Neural cell (in vitro differentiated cells): ENCODE results near the gene SUSD3. TPM values are rescaled to one million over a fixed set of nuclear protein-coding genes. Genes with fewer than 3 reads are reported as not detected.

Experiments used
- H2AFZ ChIP-seq: fragments of 200-600, 300-800 bp; sonication (generic), shearing (Covaris generic); 2 replicates; pipeline ENCODE4 v1.6.0; 2014; ENCODE audit warnings: low read depth, mild to moderate bottlenecking, antibody characterized with exemption, low read length, moderate library complexity
- H3F3A ChIP-seq: fragments of 200-600 bp; shearing (Covaris generic); 2 replicates; pipeline ENCODE4 v1.6.1; 2016; ENCODE audit warnings: mild to moderate bottlenecking, moderate library complexity, mixed read lengths, antibody characterized with exemption, low read length; ENCODE audit not compliant: insufficient read depth, poor library complexity, severe bottlenecking
- H3K27ac ChIP-seq: fragments of 200-600, 300-800 bp; sonication (generic), shearing (Covaris generic); 2 replicates; pipeline ENCODE4 v1.5.1; 2014; ENCODE audit warnings: mild to moderate bottlenecking, low read length, moderate library complexity
- H3K27me3 ChIP-seq: fragments of 300-800, 200-600 bp; sonication (generic), shearing (Covaris generic); 2 replicates; pipeline ENCODE4 v1.6.0; 2014; ENCODE audit warnings: mild to moderate bottlenecking, low read depth, low read length, moderate library complexity; ENCODE audit not compliant: insufficient read depth
- H3K36me3 ChIP-seq: fragments of 300-800, 200-600 bp; sonication (generic), shearing (Covaris generic); 2 replicates; pipeline ENCODE4 v1.5.1; 2014; ENCODE audit warnings: mild to moderate bottlenecking, antibody characterized with exemption, low read length, moderate library complexity; ENCODE audit not compliant: insufficient read depth
- H3K4me2 ChIP-seq: fragments of 300-800, 200-600 bp; sonication (generic), shearing (Covaris generic); 2 replicates; pipeline ENCODE4 v1.6.0; 2014; ENCODE audit warnings: mild to moderate bottlenecking, low read length
- H3K4me3 ChIP-seq: fragments of 300-800, 200-600 bp; sonication (generic), shearing (Covaris generic); 2 replicates; pipeline ENCODE4 v1.5.1; 2014; ENCODE audit warnings: mild to moderate bottlenecking, low read length, moderate library complexity
- H3K79me2 ChIP-seq: fragments of 200-600 bp; shearing (Covaris generic); replicated peaks from 2 replicates; pipeline ENCODE4 v1.6.0; 2014; ENCODE audit warnings: mild to moderate bottlenecking, low read length, moderate library complexity; ENCODE audit not compliant: insufficient read depth
- H3K9ac ChIP-seq: fragments of 300-800, 200-600 bp; sonication (generic), shearing (Covaris generic); 2 replicates; pipeline ENCODE4 v1.6.1; 2016; ENCODE audit warnings: mild to moderate bottlenecking, low read length, mixed read lengths
- H3K9me2 ChIP-seq: fragments of 200-600 bp; shearing (Covaris generic); 2 replicates; pipeline ENCODE4 v1.6.1; 2016; ENCODE audit warnings: mild to moderate bottlenecking, low read length, mixed read lengths; ENCODE audit not compliant: insufficient read depth
- H3K9me3 ChIP-seq: fragments of 200-600, 300-800 bp; sonication (generic), shearing (Covaris generic); 2 replicates; pipeline ENCODE4 v1.6.1; 2016; ENCODE audit warnings: mild to moderate bottlenecking, mixed run types, low read length, moderate library complexity, mixed read lengths
- H4K20me1 ChIP-seq: fragments of 200-600 bp; shearing (Covaris generic); 2 replicates; pipeline ENCODE4 v1.6.1; 2016; ENCODE audit warnings: mild to moderate bottlenecking, mixed run types; ENCODE audit not compliant: insufficient read depth
- EP300 ChIP-seq: fragments of 450-650 bp; conservative IDR thresholded peaks from 2 replicates; pipeline ENCODE4 v1.6.1; 2014; ENCODE audit warnings: antibody characterized with exemption, mild to moderate bottlenecking, moderate library complexity; ENCODE audit not compliant: poor library complexity, severe bottlenecking
- EZH2 ChIP-seq: fragments of 200-600, 300-800 bp; shearing (Covaris generic), sonication (generic); IDR thresholded peaks from 2 replicates; pipeline ENCODE4 v1.6.1; 2014; ENCODE audit warnings: antibody characterized with exemption, low read length, borderline replicate concordance, mild to moderate bottlenecking; ENCODE audit not compliant: insufficient read depth, poor library complexity, severe bottlenecking
- MXI1 ChIP-seq: fragments of 450-650 bp; conservative IDR thresholded peaks from 2 replicates; pipeline ENCODE4 v1.6.1; 2014; ENCODE audit warnings: antibody characterized with exemption, mild to moderate bottlenecking; ENCODE audit not compliant: poor library complexity, severe bottlenecking
- POLR2AphosphoS5 ChIP-seq: IDR thresholded peaks from 2 replicates; pipeline ENCODE4 v1.6.1; 2012
- RAD21 ChIP-seq: fragments of 450-650 bp; conservative IDR thresholded peaks from 2 replicates; pipeline ENCODE4 v1.6.1; 2014; ENCODE audit warnings: antibody characterized with exemption, mild to moderate bottlenecking, moderate library complexity
- SMC3 ChIP-seq: fragments of 450-650 bp; conservative IDR thresholded peaks from 2 replicates; pipeline ENCODE4 v1.6.1; 2014; ENCODE audit warnings: antibody characterized with exemption, mild to moderate bottlenecking, moderate library complexity; ENCODE audit not compliant: poor library complexity
- TAF1 ChIP-seq: IDR thresholded peaks from 2 replicates; pipeline ENCODE4 v1.6.1; 2012; ENCODE audit warnings: low read depth
- polyA plus RNA-seq: library from polyadenylated mRNA; depleted of rRNA; stranded (reverse); fragments of >200 nt; gene quantifications from 2 replicates; pipeline ENCODE4 v1.2.3, GENCODE V29; 2014
- TF ChIP-seq, protein P1 (sequence below): IDR thresholded peaks from 2 replicates; pipeline ENCODE4 v1.6.1; 2012; ENCODE audit warnings: borderline replicate concordance
- TF ChIP-seq, protein P2 (sequence below): fragments of 450-650 bp; IDR thresholded peaks from 2 replicates; pipeline ENCODE4 v1.5.1; 2014; ENCODE audit warnings: antibody characterized with exemption, mild to moderate bottlenecking, moderate library complexity; ENCODE audit not compliant: poor library complexity, severe bottlenecking

SUSD3 gene
- polyA plus RNA-seq, 1 donor from 2014 or later, result not detected

DNA sequence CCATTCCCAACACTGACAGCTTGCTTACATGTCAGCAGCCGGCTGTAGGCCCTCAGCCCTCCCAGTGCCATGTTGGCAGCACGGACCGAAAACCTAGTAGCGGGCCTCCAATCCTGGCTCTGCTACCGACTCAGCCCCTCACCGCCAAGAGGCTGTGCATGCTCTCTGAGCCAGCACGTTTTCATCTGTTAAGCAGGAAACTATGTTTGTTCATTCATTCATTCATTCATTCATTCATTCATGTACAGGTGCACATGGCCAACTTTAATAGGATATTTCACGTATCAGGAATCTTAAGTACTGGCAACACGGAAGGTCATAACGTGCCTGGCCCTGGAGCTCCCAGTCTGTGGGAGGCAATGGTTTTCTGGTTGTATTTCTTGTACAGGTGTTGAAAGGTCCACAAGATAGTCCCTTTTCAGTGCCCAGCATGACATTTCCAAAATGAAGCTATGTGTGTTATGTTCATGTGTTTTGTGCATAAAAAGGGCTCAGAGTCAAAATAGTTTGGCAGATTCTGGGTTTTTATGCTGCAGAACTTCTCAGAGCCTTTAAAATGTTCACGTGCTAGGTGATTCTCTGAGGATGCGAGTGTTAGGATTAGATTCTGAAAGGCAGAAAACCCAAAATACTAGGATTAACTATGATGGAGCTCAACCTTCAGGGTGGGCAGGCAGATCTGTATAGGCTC lies 17.7 kb downstream of the SUSD3 start:
- H2AFZ ChIP-seq, result no peak overlapping the region
- no peak overlapping the region for H3K9ac ChIP-seq
- H3K27me3 ChIP-seq, result no peaks in the 10 kb centered on the region
- no peaks in the 10 kb centered on the region for H3K79me2 ChIP-seq
- no peak overlapping the region for H3K27ac ChIP-seq
- TF ChIP-seq MXI1 (no peak), EZH2 (no peak), TAF1 (no peak), POLR2AphosphoS5 (no peak), SMC3 (no peak), RAD21 (no peak)
- no peaks in the 10 kb centered on the region for H3F3A ChIP-seq
- no peaks in the 10 kb centered on the region for H4K20me1 ChIP-seq
- H3K4me2 ChIP-seq, result no peak overlapping the region
- no peaks in the 10 kb centered on the region for H3K9me3 ChIP-seq
- no peaks in the 10 kb centered on the region for H3K9me2 ChIP-seq
- no peaks in the 10 kb centered on the region for H3K36me3 ChIP-seq
- H3K4me3 ChIP-seq, result no peak overlapping the region

DNA sequence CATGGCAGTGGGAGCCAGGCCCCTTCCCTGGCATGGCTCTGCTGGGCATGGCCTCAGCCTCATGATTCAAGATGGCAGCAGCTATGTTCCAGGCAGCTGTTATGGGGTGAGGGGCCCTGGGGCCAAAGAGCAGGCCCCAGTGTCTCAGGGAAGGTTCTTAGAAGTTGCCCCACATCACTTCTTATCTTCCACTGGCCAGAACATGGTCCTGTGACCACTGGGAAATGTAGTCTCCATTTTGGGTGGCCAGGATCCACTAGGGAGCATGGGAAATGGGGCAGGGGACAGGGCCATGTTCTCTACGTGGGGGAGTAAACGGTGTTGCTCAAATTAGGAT lies 18.3 kb downstream of the SUSD3 start:
- Histone ChIP-seq H3K27ac (no peak overlapping the region), H3K4me2 (no peak overlapping the region), H3F3A (no peaks in the 10 kb centered on the region), H2AFZ (no peak overlapping the region), H3K9me3 (no peaks in the 10 kb centered on the region), H3K79me2 (no peaks in the 10 kb centered on the region), H3K9ac (no peak overlapping the region), H3K9me2 (no peaks in the 10 kb centered on the region), H3K36me3 (no peaks in the 10 kb centered on the region), H3K4me3 (no peak overlapping the region), H3K27me3 (no peaks in the 10 kb centered on the region), H4K20me1 (no peaks in the 10 kb centered on the region)
- TF ChIP-seq SMC3 (no peak), EZH2 (no peak), TAF1 (no peak), RAD21 (no peak), MXI1 (no peak), POLR2AphosphoS5 (no peak), EP300 (no peak)
- TF ChIP-seq, protein P1, sequence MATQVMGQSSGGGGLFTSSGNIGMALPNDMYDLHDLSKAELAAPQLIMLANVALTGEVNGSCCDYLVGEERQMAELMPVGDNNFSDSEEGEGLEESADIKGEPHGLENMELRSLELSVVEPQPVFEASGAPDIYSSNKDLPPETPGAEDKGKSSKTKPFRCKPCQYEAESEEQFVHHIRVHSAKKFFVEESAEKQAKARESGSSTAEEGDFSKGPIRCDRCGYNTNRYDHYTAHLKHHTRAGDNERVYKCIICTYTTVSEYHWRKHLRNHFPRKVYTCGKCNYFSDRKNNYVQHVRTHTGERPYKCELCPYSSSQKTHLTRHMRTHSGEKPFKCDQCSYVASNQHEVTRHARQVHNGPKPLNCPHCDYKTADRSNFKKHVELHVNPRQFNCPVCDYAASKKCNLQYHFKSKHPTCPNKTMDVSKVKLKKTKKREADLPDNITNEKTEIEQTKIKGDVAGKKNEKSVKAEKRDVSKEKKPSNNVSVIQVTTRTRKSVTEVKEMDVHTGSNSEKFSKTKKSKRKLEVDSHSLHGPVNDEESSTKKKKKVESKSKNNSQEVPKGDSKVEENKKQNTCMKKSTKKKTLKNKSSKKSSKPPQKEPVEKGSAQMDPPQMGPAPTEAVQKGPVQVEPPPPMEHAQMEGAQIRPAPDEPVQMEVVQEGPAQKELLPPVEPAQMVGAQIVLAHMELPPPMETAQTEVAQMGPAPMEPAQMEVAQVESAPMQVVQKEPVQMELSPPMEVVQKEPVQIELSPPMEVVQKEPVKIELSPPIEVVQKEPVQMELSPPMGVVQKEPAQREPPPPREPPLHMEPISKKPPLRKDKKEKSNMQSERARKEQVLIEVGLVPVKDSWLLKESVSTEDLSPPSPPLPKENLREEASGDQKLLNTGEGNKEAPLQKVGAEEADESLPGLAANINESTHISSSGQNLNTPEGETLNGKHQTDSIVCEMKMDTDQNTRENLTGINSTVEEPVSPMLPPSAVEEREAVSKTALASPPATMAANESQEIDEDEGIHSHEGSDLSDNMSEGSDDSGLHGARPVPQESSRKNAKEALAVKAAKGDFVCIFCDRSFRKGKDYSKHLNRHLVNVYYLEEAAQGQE, result no peak
- TF ChIP-seq, protein P2, sequence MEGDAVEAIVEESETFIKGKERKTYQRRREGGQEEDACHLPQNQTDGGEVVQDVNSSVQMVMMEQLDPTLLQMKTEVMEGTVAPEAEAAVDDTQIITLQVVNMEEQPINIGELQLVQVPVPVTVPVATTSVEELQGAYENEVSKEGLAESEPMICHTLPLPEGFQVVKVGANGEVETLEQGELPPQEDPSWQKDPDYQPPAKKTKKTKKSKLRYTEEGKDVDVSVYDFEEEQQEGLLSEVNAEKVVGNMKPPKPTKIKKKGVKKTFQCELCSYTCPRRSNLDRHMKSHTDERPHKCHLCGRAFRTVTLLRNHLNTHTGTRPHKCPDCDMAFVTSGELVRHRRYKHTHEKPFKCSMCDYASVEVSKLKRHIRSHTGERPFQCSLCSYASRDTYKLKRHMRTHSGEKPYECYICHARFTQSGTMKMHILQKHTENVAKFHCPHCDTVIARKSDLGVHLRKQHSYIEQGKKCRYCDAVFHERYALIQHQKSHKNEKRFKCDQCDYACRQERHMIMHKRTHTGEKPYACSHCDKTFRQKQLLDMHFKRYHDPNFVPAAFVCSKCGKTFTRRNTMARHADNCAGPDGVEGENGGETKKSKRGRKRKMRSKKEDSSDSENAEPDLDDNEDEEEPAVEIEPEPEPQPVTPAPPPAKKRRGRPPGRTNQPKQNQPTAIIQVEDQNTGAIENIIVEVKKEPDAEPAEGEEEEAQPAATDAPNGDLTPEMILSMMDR, result no peak
